ENCODE data around the gene SH3RF1.

GRCh38 chr4:169188204-169188603, 82.6 kb downstream of the SH3RF1 start:
- TF ChIP-seq CTCF (IDR thresholded peaks at IDR 0.05; ENCODE audit: low read depth, low read length) = no peak
- TF ChIP-seq POLR2A (IDR thresholded peaks at IDR 0.05; ENCODE audit: extremely low read depth, insufficient read length) = no peak
- no peak for TF ChIP-seq MAX (IDR thresholded peaks at IDR 0.05; ENCODE audit: low read depth, low read length)
- no peak for TF ChIP-seq MYC (IDR thresholded peaks at IDR 0.05; ENCODE audit: low read depth, low read length)

Measured in NB4 (cell line).